Testis (tissue), 2 donors: ENCODE data around the gene PLXDC2.

Source experiments
- POLR2A ChIP-seq: fragments of 450-650 bp; IDR thresholded peaks from one replicate; pipeline ENCODE4 v1.6.1; 2017; ENCODE audit warnings: antibody characterized with exemption, mild to moderate bottlenecking, moderate library complexity
- TF ChIP-seq, protein P1 (sequence below), 3 experiments: fragments of 450-650 bp in 2 of 3; fragments of 200-600 bp in 1 of 3; sonication (generic) in 1 of 3; IDR thresholded peaks; one replicate each; pipeline ENCODE4 v1.5.1; 2016 to 2019; ENCODE audit warnings: antibody characterized with exemption in 3 of 3, mild to moderate bottlenecking in 2 of 3, moderate library complexity in 1 of 3

DNA sequence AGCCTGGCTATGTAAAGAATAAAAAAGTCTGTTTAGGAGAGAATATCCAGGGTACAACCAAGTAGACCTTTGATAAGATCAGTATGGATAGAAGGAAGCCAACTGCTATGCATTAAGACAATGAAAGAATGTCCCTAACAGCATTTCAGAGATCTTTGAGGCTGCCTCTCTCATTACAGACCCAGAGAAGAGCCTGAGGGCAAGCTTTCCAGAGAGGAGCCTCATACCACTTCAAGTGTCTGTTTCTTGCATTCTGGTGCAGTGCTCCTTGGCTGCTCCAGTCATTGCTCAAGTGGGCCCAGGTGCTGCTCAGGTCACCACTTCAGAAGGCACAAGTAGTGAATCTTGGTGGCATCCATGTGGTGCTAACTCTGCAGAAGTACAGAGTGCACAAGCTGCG lies 514.0 kb downstream of the PLXDC2 start:
- TF ChIP-seq, protein P1, sequence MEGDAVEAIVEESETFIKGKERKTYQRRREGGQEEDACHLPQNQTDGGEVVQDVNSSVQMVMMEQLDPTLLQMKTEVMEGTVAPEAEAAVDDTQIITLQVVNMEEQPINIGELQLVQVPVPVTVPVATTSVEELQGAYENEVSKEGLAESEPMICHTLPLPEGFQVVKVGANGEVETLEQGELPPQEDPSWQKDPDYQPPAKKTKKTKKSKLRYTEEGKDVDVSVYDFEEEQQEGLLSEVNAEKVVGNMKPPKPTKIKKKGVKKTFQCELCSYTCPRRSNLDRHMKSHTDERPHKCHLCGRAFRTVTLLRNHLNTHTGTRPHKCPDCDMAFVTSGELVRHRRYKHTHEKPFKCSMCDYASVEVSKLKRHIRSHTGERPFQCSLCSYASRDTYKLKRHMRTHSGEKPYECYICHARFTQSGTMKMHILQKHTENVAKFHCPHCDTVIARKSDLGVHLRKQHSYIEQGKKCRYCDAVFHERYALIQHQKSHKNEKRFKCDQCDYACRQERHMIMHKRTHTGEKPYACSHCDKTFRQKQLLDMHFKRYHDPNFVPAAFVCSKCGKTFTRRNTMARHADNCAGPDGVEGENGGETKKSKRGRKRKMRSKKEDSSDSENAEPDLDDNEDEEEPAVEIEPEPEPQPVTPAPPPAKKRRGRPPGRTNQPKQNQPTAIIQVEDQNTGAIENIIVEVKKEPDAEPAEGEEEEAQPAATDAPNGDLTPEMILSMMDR (IDR thresholded peaks at IDR 0.05), result no peak
- TF ChIP-seq POLR2A, result no peak
